Midbrain (tissue), 1 donor: ENCODE measurements around the gene CDKN3.

Experiments
- DNase-seq: peaks from one replicate; lab custom pipeline; 2025; lab: John Stamatoyannopoulos, UW

CDKN3 gene

GRCh38 chr14:54396493-54397335, at the start of gene CDKN3:
Gene CDKN3 (plus strand): TSS chr14:54397007. CDS start chr14:54397069, 62 bp downstream.
- peak; percentile 99 for DNase-seq

- DNase-seq, result no peak
These were observed 49.8 kb upstream of the CDKN3 start for GRCh38 chr14:54347044-54347443.

DNA sequence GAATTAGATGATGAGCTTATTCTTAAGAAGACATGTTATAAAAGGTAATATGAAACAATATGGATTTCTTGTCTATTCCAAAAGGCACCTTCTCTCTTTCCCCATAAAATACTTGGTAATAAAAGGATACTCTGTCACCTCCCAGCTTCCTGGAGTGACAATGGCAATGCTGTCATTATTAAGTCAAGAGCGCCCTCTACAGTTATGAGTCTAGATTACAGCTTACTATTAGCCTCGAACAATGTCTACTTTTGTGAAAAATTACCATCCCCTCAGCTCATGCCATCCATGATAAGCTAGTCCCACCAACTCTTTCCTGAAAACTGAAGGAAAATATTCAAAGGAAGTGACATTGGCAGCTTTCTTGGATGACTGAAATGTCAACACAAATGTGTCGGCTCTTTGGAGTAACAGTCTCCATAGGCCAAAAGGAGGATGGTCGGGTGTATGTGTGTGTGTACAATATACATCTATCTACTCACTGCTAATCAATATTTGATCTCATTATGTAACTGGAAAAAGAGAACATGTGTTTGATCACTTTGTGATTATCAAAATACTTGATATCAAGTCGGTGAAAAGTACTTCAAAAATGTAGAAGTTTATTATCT, 48.7 kb upstream of the CDKN3 start:
- DNase-seq, result peak; percentile 72

GRCh38 chr14:54348923-54349620, 47.7 kb upstream of the CDKN3 start:
- no peak for DNase-seq

GRCh38 chr14:54349713-54350112, 47.1 kb upstream of the CDKN3 start:
- DNase-seq, result no peak

DNA sequence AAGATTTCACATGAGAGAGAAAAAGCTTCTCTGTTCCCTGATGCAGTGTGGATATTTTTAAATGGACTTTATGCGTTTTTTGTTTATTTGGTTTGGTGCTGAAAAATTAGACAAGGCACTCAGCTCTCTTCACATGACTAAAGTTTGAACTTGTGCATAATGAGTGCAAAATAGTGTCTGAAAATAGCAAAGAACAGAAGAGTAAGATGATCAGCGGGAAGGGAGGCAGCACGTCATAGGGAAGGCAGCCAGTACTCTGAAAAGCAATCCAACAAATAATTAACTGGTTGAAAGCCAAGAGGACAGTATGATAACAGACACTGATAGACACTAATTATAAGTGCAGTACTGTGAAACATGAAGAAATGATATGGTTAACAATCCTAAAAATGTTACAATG, 46.6 kb upstream of the CDKN3 start:
- no peak for DNase-seq

DNA sequence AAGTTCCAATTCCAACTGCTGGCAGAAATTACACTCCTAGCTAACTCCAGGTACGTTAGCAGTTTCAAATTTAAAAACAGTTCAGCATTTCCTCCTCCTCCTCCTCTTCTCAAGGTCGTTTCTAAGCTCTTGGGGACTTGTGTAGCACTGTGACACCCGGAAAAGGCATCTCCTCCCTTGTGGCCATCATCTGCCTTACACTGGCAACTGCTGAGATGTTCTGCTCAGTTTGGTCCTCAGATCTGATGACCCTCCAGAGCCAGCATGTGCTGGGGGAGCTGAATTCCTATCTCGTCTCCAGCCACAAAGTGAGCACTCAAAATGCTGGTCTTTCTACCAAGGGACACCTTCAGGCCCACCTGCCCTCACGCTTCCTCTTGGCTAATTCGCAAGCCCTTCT, 43.5 kb upstream of the CDKN3 start:
- DNase-seq, result no peak

DNA sequence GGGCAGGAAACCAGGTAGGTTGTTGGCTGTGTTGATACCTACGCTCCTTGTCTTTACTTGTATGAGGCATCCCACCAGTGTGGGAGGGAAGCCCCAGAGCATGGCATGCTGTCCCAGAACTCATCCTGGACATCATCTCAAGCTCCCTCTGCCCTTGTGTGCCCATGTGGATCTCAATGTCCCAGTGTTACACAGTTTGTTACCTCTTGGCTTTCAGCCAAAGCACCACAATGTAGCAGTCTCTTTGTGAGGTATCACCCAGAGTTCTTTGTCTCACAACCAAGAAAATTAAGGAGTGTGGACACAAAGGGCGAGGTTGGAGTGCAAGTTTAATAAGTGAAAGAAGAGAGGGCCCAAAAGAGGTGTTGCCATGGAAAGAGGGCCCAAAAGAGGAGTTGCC, 43.1 kb upstream of the CDKN3 start:
- DNase-seq, result no peak

DNA sequence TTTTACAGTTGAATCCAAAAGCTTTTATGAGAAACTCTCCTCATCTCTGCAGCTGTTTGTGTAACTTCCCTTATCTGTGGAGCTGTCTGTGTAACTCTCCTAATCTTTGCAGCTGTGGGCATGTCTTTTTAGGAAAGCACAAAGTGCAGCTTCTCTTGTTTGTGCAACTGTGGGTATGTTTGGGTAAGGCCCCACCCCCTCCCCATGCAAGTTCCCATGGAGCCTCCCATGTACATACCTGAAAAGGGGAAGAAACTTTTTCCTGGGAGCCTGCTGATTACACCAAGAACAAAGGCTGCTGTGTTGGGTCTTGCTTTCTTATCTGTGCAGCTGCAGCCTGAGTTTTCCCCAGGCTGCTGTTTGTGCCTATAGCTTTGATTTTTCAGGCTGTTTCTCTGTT, 42.7 kb upstream of the CDKN3 start:
- DNase-seq, result no peak

DNA sequence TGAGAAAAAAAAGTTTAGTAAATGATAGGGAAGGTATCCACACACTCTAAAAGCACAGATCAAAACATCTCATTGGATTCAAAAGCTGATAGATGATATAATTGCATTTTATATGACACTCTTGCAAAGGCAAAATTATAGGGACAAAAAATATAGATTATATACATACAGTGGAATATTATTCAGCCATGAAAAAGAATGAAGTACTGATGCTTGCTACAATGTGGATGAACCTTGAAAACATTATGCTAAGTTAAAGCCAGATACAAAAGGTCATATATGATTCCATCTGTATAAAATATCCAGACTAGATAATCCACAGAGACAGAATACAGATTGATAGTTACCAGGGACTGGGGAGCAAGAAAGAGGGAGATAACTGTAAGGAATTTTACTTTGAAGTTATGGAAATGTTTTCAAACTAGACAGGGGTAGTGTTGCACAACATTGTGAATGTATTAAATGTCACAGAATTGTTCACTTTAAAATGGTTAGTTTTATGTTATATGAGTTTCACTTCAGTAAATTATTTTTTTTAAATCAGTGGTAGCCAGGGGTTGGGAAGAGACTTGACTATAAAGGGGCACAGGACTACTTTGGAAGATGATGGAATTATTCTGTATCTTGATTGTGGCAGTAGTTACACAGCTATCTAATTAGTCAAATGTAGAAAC, 41.7 kb upstream of the CDKN3 start:
- DNase-seq, result no peak

GRCh38 chr14:54355698-54356097, 41.1 kb upstream of the CDKN3 start:
- no peak for DNase-seq

- DNase-seq, result no peak
These were observed 40.6 kb upstream of the CDKN3 start for GRCh38 chr14:54356172-54356571.

- no peak for DNase-seq
These were observed 36.1 kb upstream of the CDKN3 start for GRCh38 chr14:54360667-54361066.

DNA sequence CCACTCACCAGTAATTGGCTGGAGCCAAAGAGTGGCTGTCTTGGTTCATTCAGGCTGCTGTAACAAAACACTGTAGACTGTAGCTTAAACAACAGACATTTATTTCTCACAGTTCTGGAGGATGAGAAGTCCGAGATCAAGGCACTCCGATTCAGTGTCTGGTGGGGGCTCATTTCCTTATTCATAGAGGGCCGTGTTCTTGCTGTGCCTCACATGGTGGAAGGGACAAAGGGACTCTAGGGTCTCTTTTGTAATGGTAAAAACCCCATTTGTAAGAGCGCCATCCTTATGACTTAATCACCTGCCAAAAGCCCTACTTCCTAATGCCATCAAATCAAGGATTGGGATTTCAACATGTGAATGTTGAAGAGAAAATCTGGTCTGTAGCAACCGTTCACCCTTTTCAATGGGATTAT, 34.7 kb upstream of the CDKN3 start:
- DNase-seq, result no peak

- DNase-seq, result no peak
These were observed 33.9 kb upstream of the CDKN3 start for GRCh38 chr14:54362759-54363437.

DNA sequence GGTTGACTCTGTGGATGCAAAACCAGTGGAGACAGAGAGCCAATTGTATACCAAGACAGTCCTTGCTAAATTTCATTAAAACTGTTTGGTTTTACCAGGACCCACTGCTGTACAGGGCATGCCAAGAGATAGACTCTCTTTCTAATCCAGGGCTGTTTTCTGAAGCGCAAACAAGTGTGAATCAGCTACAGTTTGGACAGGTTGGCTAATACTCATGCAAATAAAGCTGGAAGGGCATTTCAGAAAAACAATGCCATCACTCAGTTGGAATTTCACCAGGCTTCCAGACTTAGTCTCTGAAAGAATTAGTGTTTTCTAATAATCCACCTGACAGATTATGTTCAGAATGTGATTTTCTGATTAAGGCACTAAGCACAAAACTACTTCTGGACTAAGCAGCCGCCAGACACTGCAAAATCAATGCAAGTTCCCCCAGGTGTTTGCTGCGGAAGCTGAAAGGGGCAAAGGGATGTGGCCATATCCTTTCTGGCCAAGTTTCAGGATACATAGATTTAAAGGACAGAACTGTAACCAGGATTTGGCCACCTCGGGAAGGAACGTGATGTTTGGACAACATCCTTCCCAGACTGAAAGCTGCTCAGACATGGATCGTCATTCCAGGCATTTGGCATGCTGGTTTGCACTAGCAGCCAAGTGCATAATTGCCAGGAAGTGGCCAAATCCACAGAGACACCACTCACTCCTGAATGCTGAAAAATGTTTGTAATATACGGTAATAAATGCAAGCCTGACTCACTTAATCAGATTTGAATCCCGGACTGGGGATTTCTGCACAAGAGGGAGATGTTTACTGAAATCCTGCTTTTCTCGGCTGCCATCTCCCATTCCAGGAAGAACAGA, 32.0 kb upstream of the CDKN3 start:
- DNase-seq, result no peak

DNA sequence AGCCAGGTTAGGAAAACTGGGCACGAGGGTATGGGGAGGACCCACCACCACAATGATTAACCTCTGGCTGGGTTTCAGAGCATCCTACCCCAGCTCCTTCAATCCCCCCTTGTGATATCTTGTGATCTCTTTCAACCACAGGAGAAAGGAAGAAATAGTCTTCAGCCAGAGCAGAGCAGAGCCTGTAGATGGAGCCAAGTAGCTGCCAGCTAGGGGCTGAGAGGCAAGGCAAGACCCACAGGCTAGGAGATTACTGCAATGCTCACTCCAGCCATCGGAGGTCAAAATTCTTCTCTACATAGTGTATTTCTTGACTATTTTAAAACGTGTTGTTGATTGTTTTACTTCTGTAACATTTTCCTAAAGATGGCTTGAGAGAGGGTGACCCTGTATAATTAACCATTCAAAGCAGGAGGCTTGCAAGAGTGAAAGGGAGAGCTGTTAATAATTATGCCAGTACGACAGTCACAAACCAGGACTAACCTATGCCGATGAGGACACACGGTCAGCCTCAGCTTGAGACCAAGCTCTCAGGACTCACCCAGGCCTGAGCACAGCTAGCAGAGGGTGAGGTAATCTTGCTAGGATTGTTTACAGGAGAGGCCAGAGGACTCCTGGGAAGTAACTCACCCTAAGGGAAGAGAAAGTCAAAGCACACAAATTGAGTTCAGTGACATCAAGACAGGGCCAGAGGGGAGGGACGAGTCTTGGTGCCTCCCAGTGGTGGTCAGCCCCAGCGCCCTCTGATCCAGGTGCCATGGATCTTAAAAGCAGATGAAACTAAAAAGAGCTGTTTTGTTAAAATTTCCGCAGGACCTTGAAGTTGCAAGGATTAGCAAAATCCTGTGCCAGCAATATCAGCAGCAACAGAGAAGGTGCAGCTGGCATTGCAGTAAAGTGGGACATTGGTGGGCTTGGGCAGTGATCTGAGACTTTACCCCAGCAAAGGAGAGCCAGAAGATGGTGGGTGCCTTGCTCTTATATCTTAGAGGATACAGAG, 29.8 kb upstream of the CDKN3 start:
- DNase-seq, result peak; percentile 73

GRCh38 chr14:54368291-54368690, 28.5 kb upstream of the CDKN3 start:
- DNase-seq, result no peak

DNA sequence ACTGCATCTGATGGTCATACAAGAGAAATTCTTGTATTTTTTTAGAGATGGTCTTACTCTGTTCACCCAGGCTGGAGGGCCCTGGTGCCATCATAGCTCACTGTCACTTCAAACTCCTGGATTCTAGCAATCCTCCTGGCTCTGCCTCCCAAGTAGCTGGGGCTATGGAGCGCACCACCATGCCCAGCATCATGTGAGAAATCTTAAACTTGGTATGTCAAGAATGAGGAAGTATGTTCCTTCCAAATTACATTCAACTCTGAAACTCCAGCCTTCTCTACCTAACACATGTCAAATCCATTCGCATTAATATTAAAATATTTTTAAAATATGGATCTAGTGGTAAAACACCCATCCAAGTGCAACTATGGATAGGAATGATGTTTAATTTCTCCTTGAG, 27.5 kb upstream of the CDKN3 start:
- DNase-seq, result no peak
